RPMI8226 (cell line): ENCODE data around the gene ACTL6B.
"Not testable (repeated sequence)": the region's sequence is repeated elsewhere in the genome, so short reads cannot be mapped to it uniquely, and the experiment has no call there.

Experiments
- DNase-seq: peaks from one replicate; pipeline ENCODE4 v3.0.0-alpha.2; 2015

ACTL6B gene

DNA sequence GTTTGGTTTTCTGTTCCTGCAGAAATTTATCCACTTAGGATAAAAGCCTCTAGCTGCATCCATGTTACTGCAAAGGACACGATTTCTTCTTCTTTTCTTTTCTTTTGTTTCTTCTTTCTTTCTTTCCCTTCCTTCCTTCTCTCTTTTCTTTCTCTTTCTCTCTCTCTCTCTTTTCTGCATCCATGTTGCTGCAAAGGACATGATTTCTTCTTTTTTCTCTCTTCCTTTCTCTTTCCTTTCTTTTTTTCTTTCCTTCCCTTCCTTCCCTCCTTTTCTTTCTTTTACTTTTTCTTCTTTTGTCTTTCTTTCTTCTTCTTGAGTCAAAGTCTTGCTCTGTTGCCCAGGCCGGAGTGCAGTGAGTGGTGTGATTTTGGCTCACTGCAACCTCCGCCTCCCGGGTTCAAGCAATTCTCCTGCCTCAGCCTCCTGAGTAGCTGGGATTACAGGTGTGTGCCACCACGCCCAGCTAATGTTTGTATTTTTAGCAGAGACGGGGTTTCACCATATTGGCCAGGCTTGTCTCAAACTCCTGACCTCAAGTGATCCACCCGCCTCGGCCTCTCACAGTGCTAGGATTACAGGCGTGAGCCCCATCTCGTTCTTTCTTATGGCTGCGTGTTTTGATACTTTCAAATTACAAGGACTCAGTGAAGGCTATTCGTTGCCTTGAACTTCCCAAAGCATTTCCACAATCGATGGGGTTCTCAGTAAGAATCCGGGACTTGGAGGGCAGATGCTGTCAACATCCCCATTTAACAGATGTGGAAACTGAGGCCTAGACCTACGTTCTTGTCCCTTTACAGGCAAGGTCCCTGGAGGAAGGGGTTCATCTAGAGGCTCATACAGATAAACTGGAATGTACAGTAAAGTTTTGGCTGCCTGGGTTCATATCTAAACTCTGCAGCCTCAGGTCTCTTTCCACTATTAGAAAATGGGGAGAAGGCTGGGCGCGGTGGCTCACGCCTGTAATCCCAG, 15.4 kb upstream of the ACTL6B start:
- DNase-seq, result no peak

- DNase-seq, result no peak
Observed at GRCh38 chr7:100670074-100670473, 13.8 kb upstream of the ACTL6B start.

GRCh38 chr7:100669106-100669505, 12.9 kb upstream of the ACTL6B start:
- not testable (repeated sequence) for DNase-seq

GRCh38 chr7:100668069-100668449, 11.8 kb upstream of the ACTL6B start:
- DNase-seq, result no peak

- DNase-seq, result peak; percentile 54
Observed at GRCh38 chr7:100667331-100668068, 11.3 kb upstream of the ACTL6B start.

GRCh38 chr7:100665168-100665726, 9.0 kb upstream of the ACTL6B start:
- DNase-seq, result no peak

- DNase-seq, result peak; percentile 43
Observed at GRCh38 chr7:100662194-100662776, 6.0 kb upstream of the ACTL6B start.

DNA sequence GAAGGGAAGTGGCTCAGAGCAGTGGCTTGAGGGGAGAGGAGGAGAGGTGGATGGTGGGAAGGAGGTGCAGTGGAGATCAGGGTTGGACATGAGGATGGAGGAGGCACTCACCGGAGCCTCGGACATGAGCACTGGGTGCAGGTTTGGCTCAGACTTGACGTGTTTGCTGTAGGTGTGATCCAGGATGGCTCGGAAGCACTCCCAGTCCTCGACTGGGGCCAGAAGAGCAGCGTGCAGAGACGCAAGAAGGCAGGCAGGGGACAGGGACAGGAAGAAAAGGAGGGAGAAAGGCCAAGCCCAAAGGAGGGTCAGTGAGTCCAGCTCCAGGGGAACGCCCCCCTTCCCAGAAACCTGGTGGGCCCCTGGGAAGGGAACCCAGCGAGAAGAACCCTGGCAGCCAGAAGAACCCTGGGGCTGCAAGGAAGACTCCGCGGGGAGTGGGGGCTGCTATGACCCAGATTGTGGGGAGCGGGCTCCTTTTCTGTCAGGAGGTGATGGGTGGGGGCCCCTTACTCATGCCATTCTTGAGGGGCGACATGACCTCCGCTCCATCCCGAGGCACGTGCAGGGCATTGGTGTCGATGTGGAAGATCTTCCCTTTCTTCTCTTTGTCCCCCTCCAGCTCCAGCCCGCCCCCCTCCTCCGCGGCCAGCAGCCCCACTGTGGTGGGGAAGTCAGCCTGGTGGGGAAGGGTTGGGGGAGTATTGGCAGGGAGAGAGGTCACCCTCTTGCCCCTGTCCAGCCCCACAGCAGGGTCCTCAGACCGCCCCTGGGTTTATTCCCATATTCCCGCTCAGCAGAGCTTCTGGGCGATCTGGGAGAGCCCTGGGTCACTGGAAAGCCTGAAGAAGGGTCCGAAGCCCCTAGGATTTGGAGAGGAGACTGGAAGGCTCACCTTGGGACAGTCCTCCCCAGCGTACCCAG, 1.1 kb downstream of the ACTL6B start:
- DNase-seq, result no peak

- no peak for DNase-seq
Observed at GRCh38 chr7:100649826-100650565, 6.3 kb downstream of the ACTL6B start.

- peak; percentile 63 for DNase-seq
Observed at GRCh38 chr7:100642534-100642907, 13.7 kb downstream of the ACTL6B start.

DNA sequence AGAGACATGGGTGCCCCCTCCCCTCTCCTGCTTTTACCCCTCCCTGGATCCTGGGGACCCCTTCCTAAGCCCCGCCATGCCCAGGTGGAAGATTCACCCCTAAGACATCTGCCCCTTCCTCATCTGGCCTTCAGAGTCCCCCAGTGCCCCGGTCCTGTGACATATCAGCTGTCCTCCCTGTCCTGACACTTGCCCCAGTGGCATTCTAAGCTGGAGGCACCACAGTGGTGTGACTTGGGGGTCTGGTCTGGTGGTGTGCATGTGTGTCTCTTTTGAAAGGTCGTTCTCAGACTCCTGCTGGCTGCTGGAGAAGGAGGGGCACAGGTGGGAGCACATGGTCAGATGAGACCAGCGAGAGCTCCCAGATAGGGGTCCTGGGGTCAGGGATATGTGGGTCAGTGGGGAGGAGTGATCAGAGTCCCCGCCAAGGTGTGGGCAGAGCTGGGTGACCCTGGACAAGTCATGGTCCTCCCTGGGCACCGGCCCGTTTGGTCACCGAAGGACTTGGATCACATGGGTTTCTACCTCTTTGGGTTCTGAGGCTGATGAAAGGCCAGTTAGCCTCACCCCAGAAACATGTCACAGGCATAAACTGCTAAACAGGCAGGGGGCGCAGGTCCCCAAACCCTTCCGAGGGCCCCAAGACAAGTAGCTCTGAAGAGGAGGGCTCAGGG, 14.3 kb downstream of the ACTL6B start:
- no peak for DNase-seq

- DNase-seq, result no peak
Observed at GRCh38 chr7:100641463-100641859, 14.8 kb downstream of the ACTL6B start, which contains the start of gene TFR2. TFR2 (minus strand) TSS chr7:100641552; CDS start chr7:100641509, 43 bp downstream.

DNA sequence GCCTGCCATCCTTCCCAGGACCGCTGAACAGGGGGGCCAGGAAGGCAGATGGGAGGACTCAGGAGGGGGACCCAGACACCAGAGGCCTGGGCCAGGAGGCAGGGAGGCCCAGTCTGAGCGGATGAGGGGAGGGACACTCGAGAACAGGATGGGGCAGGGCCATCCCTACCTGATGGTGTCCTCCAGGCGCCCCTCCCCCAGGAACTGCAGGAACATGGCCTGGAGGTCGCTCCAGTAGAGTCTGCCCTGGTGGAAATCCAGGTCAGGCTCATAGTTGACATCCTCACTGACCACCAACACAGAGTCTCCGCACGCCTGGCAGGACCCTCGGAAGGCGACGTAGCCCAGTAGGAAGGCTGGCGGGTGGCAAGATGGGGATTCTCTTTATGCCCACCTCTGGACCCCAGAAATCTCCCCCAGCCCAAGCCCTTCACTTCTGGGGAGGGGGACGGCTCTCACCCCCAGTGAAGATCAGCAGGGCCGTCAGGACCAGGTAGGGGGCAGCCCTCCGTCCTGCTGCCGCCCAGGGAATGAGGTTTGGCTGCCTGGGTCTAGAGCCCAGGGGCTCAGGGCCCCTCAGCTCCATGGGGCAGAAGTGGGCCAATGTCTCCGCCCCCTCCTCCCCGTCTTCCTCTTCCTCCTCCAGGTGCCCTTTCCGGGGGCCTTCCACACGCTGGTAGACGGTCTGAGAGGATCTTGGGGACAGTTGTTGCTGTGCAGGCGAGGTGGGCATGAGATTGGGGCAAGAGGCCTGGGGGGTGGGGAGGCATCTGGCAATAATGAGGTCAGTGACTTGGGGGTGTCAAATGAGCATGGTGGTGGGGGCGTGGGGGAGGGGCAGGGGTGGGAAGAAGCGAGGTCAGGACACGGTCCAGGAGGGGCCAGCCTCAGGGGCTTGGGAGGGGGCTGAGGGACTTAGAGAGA, 15.5 kb downstream of the ACTL6B start:
- no peak for DNase-seq

- DNase-seq, result no peak
Observed at GRCh38 chr7:100639995-100640516, 16.2 kb downstream of the ACTL6B start.

DNA sequence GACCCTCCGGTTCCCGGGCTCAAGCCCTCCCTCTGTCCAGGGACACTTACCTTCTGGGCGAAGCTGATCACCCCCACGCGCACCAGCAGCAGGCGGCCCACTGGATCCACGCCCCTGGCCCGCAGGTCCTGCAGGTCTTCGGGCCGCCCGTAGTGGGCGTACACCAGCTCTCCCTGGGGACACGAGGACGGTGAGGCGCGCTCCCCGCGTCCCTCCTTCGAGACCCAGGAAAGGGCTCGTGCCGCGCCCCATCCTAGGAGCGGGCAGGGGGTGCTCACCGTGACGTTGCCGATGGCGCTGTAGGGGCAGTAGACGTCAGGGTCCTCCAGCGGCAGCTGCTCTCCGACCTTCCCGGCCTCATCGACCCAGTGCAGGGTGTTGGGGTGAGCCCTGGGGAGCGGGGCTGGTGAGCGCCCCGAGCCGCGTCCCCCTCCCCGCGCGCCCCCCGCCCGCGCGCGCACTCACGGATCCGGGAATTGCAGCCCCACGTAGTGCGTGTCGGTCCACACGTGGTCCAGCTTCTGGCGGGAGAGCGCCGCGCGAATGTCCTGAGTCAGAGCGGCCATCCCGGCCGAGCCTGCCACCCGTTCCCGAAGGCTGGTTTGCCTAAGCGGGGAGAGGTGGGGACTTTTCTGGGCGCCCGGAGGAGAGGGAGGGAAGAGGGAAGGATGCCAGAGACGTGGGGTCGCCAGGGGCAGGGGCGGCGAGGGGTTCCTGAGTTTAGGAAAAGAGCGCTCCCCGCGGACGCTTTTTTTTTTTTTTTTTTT, 23.1 kb downstream of the ACTL6B start:
- DNase-seq, result peak; percentile 78

- no peak for DNase-seq
Observed at GRCh38 chr7:100630066-100630465, 26.2 kb downstream of the ACTL6B start.

GRCh38 chr7:100629117-100629716, 27.0 kb downstream of the ACTL6B start:
- peak; percentile 72 for DNase-seq

GRCh38 chr7:100627238-100627549, 29.1 kb downstream of the ACTL6B start:
- no peak for DNase-seq
